Measurements from ENCODE around the gene TAL1.

GRCh38 chr1:47179988-47180563 is 51.9 kb downstream of the TAL1 start:
- TF ChIP-seq, protein P1, sequence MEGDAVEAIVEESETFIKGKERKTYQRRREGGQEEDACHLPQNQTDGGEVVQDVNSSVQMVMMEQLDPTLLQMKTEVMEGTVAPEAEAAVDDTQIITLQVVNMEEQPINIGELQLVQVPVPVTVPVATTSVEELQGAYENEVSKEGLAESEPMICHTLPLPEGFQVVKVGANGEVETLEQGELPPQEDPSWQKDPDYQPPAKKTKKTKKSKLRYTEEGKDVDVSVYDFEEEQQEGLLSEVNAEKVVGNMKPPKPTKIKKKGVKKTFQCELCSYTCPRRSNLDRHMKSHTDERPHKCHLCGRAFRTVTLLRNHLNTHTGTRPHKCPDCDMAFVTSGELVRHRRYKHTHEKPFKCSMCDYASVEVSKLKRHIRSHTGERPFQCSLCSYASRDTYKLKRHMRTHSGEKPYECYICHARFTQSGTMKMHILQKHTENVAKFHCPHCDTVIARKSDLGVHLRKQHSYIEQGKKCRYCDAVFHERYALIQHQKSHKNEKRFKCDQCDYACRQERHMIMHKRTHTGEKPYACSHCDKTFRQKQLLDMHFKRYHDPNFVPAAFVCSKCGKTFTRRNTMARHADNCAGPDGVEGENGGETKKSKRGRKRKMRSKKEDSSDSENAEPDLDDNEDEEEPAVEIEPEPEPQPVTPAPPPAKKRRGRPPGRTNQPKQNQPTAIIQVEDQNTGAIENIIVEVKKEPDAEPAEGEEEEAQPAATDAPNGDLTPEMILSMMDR (IDR thresholded peaks at IDR 0.05) = no peak
- no peak for TF ChIP-seq POLR2A (IDR thresholded peaks at IDR 0.05)
- no peak for TF ChIP-seq EP300 (IDR thresholded peaks at IDR 0.05)
- no peak for TF ChIP-seq POLR2AphosphoS5 (IDR thresholded peaks at IDR 0.05)

Measured in upper lobe of left lung (tissue), 4 donors.